KMS-11 (cell line): ENCODE results near the gene NAT8L.

Experiments
- H2AFZ ChIP-seq: fragments of 200-600 bp; sonication (generic); 2 replicates; pipeline ENCODE4 v1.6.1; 2016; ENCODE audit warnings: antibody characterized with exemption, mixed run types, low read depth
- H3K27ac ChIP-seq: fragments of 200-600 bp; sonication (generic); 2 replicates; pipeline ENCODE4 v1.6.1; 2016; ENCODE audit warnings: mild to moderate bottlenecking, mixed run types
- H3K27me3 ChIP-seq: fragments of 200-600 bp; sonication (generic); 2 replicates; pipeline ENCODE4 v1.6.1; 2017; ENCODE audit warnings: mild to moderate bottlenecking, low read depth, mixed run types, moderate library complexity; ENCODE audit not compliant: insufficient read depth
- H3K36me3 ChIP-seq: fragments of 200-600 bp; sonication (generic); 2 replicates; pipeline ENCODE4 v1.6.1; 2017; ENCODE audit warnings: mild to moderate bottlenecking, mixed run types; ENCODE audit not compliant: insufficient read depth
- H3K4me1 ChIP-seq: fragments of 200-600 bp; sonication (generic); 2 replicates; pipeline ENCODE4 v1.6.1; 2016; ENCODE audit warnings: mild to moderate bottlenecking, low read depth, mixed run types; ENCODE audit not compliant: poor library complexity, severe bottlenecking
- H3K4me2 ChIP-seq: fragments of 200-600 bp; sonication (generic); 2 replicates; pipeline ENCODE4 v1.7.0; 2016; ENCODE audit warnings: mild to moderate bottlenecking, mixed run types
- H3K4me3 ChIP-seq: fragments of 200-600 bp; sonication (generic); IDR thresholded peaks from 2 replicates; pipeline ENCODE4 v1.6.1; 2017; ENCODE audit warnings: low read depth, low read length, mixed read lengths; ENCODE audit not compliant: insufficient read depth
- H3K79me2 ChIP-seq: fragments of 200-600 bp; sonication (generic); 2 replicates; pipeline ENCODE4 v1.6.1; 2016; ENCODE audit warnings: low read depth, mixed run types; ENCODE audit not compliant: insufficient read depth
- H3K9ac ChIP-seq: fragments of 200-600 bp; sonication (generic); 2 replicates; pipeline ENCODE4 v1.6.1; 2016; ENCODE audit warnings: mild to moderate bottlenecking, mixed run types
- H4K20me1 ChIP-seq: fragments of 200-600 bp; sonication (generic); 2 replicates; pipeline ENCODE4 v1.6.1; 2016; ENCODE audit warnings: mild to moderate bottlenecking, mixed run types; ENCODE audit not compliant: insufficient read depth
- TF ChIP-seq, protein P1 (sequence below): fragments of 200-600 bp; sonication (generic); conservative IDR thresholded peaks from 2 replicates; pipeline ENCODE4 v1.6.1; 2017; ENCODE audit warnings: low read depth, mild to moderate bottlenecking, antibody characterized with exemption, low read length, moderate library complexity, mixed read lengths

The NAT8L gene

DNA sequence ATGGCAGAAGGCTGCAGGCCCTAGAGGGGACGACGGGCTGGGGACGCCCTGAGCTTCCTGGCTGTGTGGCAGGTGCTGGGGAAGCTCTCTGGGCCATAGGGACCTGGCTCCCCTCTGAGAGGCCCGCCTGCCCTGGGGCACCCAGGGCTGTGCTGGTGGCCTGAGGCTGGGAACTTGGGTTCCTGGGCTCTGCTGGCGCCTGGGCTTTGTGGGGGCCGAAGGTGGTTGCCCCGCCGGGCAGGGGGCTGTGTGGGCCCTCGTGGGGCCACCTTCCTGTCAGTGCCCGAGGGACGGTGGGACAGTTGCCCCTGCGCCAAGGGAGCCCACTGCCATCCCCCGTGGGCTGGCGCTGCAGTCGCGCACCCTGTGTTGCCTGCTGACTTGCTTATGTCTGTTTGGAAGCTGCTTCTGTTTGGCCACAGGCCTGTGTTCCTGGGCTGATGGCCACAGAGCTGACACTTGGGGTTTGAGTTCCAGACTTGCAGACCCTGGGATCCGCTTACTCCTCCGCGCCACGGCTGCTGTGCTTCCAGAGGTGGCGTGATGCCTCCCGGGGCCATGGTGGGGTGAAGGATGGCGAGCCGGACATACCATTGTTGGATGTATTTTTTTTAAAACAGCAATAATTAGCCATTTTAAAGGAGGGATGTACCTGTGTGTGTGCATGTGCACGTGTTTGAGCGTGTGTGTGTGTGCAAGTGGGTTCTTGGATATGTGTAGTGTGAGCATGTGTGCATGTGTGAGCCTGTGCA, 8.5 kb downstream of the NAT8L start:
- no peak overlapping the region for H2AFZ ChIP-seq
- no peak overlapping the region for H3K4me3 ChIP-seq
- no peak overlapping the region for H3K4me2 ChIP-seq
- no peak overlapping the region for H3K9ac ChIP-seq
- no peaks in the 10 kb centered on the region for H3K4me1 ChIP-seq
- H3K27ac ChIP-seq = no peak overlapping the region
- no peaks in the 10 kb centered on the region for H3K36me3 ChIP-seq
- no peaks in the 10 kb centered on the region for H4K20me1 ChIP-seq
- TF ChIP-seq, protein P1, sequence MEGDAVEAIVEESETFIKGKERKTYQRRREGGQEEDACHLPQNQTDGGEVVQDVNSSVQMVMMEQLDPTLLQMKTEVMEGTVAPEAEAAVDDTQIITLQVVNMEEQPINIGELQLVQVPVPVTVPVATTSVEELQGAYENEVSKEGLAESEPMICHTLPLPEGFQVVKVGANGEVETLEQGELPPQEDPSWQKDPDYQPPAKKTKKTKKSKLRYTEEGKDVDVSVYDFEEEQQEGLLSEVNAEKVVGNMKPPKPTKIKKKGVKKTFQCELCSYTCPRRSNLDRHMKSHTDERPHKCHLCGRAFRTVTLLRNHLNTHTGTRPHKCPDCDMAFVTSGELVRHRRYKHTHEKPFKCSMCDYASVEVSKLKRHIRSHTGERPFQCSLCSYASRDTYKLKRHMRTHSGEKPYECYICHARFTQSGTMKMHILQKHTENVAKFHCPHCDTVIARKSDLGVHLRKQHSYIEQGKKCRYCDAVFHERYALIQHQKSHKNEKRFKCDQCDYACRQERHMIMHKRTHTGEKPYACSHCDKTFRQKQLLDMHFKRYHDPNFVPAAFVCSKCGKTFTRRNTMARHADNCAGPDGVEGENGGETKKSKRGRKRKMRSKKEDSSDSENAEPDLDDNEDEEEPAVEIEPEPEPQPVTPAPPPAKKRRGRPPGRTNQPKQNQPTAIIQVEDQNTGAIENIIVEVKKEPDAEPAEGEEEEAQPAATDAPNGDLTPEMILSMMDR = no peak
- H3K79me2 ChIP-seq = no peaks in the 10 kb centered on the region
- no peaks in the 10 kb centered on the region for H3K27me3 ChIP-seq

DNA sequence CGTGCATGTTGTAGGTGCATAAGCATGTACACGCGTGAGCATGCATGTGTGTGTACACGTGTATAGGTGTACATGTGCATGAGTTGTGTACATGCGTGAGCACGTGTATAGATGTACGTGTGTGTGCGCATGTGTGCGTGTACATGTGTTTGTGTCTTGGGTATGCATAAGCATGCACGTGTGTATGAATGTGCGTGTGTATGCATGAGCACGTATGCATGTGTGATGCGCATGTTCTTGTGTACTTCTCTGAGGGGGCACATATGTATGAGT, 9.0 kb downstream of the NAT8L start:
- Histone ChIP-seq H4K20me1 (no peaks in the 10 kb centered on the region), H3K27me3 (no peaks in the 10 kb centered on the region), H2AFZ (no peak overlapping the region), H3K27ac (no peak overlapping the region), H3K4me3 (no peak overlapping the region), H3K79me2 (no peaks in the 10 kb centered on the region), H3K9ac (no peak overlapping the region), H3K4me1 (no peaks in the 10 kb centered on the region), H3K36me3 (no peaks in the 10 kb centered on the region), H3K4me2 (no peak overlapping the region)
- TF ChIP-seq, protein P1 = no peak

DNA sequence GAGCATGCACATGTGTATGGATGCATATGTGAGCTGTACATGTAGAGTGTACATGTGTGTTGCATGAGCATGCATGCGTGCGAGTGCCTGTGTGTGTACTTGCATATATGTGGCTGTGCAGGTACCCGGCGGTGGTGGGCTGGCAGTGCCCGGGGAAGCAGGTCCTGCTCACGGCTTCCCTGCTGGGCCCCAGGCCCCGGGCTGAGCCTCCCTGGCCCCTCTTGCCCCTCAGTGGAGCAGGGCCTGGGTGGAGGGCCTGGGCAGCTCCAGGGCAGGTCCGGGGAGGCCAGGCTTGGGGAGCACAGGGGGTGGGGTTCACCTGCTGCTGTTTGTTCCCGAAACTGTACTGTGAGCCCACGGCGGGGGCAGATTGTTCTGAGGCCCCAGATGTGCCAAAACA, 9.4 kb downstream of the NAT8L start:
- Histone ChIP-seq H2AFZ (no peak overlapping the region), H3K4me2 (no peak overlapping the region), H3K27ac (no peak overlapping the region), H4K20me1 (no peaks in the 10 kb centered on the region), H3K79me2 (no peaks in the 10 kb centered on the region), H3K27me3 (no peaks in the 10 kb centered on the region), H3K36me3 (no peaks in the 10 kb centered on the region), H3K4me1 (no peaks in the 10 kb centered on the region), H3K9ac (no peak overlapping the region), H3K4me3 (no peak overlapping the region)
- TF ChIP-seq, protein P1 = no peak

DNA sequence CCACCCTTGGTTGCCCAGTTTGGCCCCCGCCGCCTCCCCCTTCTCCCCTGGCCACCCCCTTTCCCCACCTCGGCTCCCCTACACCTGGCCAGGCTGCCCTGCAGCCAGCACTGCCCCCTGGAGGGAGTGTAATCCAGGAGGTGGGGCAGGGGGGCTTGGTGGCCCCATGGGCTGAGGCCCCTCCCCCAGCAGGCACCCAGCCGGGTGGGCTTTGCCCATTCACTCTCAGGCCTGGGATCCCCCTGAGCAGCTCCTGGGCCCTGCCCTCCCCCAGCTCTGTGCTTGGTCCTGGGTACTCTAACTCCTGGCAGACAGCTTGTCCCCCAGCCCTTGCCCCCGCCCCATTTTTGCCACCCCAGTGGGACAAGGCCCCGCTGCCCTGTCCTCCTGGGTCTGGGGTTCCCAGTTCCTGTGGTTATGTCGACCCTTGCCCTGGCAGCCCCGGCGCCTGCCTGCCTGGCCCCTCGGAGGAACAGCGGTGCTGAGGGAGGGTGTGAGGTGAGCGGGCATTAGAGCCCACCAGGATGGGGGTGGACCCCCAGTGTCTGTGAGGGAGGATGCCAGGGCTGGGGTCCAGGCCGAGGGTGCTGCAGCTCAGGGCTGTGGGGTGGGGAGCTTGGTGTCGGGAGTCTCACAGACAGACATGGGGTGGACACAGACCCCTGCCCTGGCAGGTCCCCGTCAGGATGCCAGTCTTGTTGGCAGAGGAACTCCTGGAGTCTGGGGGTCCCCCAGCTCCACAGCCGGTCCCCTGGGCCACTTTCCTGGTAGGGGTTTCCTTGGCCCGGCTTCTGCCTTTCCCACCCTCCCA, 10.2 kb downstream of the NAT8L start:
- no peak overlapping the region for H3K27ac ChIP-seq
- H3K4me1 ChIP-seq = no peaks in the 10 kb centered on the region
- H3K79me2 ChIP-seq = no peaks in the 10 kb centered on the region
- H2AFZ ChIP-seq = no peak overlapping the region
- no peaks in the 10 kb centered on the region for H4K20me1 ChIP-seq
- no peaks in the 10 kb centered on the region for H3K27me3 ChIP-seq
- TF ChIP-seq, protein P1 = no peak
- no peak overlapping the region for H3K9ac ChIP-seq
- no peak overlapping the region for H3K4me2 ChIP-seq
- H3K36me3 ChIP-seq = no peaks in the 10 kb centered on the region
- H3K4me3 ChIP-seq = no peak overlapping the region
